Measurements from ENCODE around the gene INTS11.

Gene INTS11

GRCh38 chr1:1343811-1344421 lies 19.5 kb upstream of the INTS11 start:
- no peak for DNase-seq

- DNase-seq = no peak
These were observed 18.2 kb upstream of the INTS11 start for GRCh38 chr1:1342584-1343115.

GRCh38 chr1:1342061-1342562 lies 17.7 kb upstream of the INTS11 start:
- no peak for DNase-seq

DNA sequence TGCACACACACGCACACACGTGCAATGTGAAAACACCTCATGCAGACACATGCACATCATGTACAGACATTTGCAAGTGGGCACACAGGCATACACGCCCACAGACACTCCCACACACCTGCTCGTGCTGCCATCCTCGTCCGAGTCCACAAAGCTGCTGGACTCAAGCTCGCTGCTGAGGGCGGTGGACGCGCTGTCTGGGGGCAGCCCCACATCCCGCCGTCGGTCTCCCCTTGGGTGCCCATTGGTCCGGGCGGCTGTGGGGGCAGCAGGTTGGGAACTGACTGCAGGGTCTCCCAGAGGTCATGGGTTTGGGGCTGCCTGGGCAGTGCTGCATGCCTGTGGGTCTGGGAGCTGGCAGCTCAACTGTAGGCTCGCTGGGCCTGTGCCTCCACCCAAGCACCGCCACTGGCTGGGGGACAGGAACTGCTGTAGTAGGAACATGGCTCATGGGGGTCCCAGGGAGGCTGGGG lies 17.1 kb upstream of the INTS11 start:
- no peak for DNase-seq

GRCh38 chr1:1340791-1341548 lies 16.5 kb upstream of the INTS11 start:
- no peak for DNase-seq

DNA sequence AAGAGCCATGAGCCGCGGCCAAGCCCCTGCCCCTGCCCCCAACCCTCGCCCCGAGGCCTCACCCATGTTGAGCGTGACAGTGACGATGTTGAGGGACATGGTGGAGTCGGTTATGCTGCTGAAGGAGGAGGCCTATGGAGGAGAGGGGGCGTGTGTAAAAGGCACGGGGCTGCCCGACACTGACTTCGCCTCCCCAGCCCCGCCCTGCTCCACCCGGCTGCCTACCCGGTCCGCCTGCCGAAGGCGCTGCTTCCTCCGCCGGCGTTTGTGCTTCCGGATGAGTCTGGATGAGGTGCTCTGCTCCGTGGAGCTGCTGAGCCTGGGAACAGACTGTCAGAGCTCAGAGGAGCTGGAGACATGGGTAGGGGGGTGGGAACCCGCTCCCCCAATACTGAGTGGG lies 15.7 kb upstream of the INTS11 start:
- DNase-seq = no peak

DNA sequence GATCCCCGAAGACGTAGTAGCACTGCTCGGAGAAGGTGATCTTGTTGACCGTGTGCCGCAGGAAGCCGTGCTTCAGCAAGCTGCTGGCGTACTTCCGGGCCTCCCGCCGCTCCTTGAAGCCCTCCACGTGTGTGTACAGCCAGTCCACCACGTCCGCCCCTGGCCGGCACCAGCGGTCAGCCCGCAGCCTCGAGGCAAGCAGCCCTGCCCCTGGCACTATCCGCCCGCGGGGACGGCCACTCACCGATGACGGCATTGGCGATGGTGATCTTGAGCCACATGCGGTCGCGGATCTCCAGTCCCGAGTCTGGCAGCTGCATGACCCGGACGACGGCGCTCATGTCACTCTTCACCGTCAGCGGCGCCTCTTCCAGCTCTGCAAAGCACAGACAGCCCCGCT lies 13.8 kb upstream of the INTS11 start:
- no peak for DNase-seq

DNA sequence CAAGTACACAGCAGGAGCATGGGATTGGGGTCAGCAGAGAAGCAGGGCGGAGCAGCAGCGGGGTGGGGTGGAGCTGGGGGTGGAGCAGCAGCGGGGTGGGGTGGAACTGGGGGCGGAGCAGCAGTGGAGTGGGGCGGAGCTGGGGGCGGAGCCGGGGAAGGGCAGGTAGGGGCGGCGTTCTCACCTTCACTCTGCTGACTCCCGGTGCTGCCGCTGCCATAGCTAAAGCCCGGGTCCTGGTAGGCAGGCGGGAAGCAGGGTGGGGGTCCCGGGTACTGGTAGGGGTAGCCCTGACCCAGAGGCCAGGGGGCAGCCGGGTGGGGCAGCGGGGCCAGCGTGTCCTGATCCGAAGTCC lies 13.3 kb upstream of the INTS11 start:
- no peak for DNase-seq

GRCh38 chr1:1336931-1337792 lies 12.7 kb upstream of the INTS11 start:
- no peak for DNase-seq

- DNase-seq = no peak
These were observed 12.0 kb upstream of the INTS11 start for GRCh38 chr1:1336446-1336845.

- DNase-seq = no peak
These were observed 11.4 kb upstream of the INTS11 start for GRCh38 chr1:1335792-1336248.

GRCh38 chr1:1335283-1335682 lies 10.8 kb upstream of the INTS11 start:
- no peak for DNase-seq

DNA sequence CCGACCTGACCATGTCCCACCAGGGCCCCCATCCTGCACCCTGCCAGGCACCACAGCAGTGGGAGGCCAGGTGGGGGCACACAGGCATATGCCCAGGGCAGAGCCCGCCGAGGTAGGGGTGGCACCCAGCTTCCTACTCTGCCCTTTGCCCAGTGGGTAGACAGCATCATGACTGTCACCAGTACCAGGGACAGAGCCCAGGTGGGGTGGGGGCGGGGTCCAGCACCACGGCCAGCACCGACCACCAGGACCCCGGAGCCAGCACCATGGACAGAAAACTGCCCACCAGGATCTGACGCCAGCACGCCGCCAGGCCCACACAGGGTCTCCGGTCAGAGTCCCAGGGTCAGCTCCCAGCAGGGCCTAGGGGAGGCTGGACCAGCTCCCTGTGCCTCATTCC lies 10.4 kb upstream of the INTS11 start:
- DNase-seq = no peak

DNA sequence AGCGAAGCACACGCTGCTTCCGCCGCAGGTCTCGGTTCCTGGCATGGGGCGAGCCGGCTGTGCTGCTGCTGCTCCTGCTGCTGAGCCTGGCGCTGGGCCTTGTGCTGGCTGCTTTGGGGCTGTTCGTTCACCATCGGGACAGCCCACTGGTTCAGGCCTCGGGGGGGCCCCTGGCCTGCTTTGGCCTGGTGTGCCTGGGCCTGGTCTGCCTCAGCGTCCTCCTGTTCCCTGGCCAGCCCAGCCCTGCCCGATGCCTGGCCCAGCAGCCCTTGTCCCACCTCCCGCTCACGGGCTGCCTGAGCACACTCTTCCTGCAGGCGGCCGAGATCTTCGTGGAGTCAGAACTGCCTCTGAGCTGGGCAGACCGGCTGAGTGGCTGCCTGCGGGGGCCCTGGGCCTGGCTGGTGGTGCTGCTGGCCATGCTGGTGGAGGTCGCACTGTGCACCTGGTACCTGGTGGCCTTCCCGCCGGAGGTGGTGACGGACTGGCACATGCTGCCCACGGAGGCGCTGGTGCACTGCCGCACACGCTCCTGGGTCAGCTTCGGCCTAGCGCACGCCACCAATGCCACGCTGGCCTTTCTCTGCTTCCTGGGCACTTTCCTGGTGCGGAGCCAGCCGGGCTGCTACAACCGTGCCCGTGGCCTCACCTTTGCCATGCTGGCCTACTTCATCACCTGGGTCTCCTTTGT lies 9.2 kb upstream of the INTS11 start:
- no peak for DNase-seq

- DNase-seq = no peak
These were observed 8.5 kb upstream of the INTS11 start for GRCh38 chr1:1332774-1333480.

GRCh38 chr1:1332031-1332755 lies 7.7 kb upstream of the INTS11 start:
- no peak for DNase-seq

- no peak for DNase-seq
These were observed 6.9 kb upstream of the INTS11 start, which contains the start of gene TAS1R3 for GRCh38 chr1:1331068-1331965. Gene TAS1R3 (plus strand): TSS chr1:1331280. CDS start chr1:1331346, 66 bp downstream.

DNA sequence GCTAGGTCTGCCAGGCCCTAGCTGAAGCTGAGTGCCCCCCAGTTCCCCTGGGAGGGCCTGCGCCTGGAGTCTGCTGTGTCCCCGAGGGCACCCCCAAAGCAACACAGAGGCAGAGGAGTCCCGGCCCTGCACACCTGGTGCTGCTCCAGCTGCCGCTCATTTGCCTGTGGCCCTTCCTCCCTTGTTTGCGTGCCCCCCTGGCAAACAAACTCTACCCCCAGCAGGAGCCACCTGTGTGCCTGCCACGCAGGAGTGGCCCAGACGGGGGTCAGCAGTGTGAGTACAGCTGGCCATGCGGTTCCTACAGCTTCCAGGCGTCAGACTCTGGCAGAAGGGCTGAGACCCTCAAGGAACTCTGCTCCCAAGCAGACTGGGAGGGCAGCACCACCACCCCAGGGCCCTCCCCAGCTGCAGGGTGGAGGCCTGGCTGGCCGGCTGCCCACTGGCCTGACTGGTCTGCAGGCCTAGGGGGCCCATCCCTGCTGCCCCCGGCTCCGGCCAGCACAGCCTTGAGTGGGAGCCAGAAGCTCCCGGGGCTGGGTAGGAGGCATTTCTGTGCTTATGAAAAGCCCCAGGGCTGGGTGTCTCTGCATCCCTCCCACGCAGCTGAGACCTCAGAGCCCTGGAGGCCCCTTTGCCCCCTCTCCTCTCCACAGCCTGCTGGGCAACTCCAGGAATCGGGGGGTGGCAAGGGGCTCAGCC lies 6.1 kb upstream of the INTS11 start:
- no peak for DNase-seq
